ENCODE measurements around the gene VMAC.

Gene VMAC

DNA sequence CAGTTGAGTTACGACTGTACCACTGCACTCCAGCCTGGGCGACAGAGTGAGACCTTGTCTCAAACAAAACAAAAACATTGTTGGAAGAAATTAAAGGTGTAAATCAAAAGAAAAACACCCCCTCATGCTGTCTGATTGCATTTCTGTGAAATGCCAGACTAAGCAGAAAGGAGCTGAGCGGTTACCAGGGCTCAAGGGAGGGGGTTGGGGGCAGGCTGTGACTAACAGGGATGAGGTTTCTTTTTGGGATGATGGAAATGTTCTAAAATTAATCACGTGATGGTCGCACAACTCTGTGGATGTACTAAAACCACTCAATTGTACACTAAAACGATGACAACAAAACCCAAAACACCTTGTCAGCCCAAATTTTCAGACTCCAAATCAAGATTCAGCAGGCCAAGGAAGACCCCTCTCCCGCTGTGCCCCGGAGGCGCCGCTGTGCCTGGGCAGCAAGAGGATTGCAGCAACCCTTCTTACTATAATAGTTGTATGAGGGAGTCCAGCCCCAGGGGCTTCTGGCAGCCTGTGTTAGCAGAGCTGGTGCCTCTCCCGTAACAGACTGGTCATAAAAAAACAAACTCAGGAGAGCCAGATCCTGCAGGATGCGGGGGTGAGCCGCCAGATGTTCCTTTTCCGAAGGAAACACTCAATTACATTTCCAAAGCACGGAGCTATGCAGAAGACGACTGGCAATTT is 30.3 kb downstream of the VMAC start:
- no peak overlapping the region for H3K4me3 ChIP-seq
- DNase-seq (ENCODE audit: low spot score in 2 of 2), result no peak
- H3K9me3 ChIP-seq, result no peaks in the 10 kb centered on the region
- H3K36me3 ChIP-seq (replicated peaks), result peaks cover 45% of the 10 kb centered on the region
- no peaks in the 10 kb centered on the region for H3K27me3 ChIP-seq (ENCODE audit: low read depth)
- in situ Hi-C loops (cut with MboI; ENCODE audit: low sequenced_read_pairs), result no loop called here
- H3K4me1 ChIP-seq, result no peaks in the 10 kb centered on the region

DNA sequence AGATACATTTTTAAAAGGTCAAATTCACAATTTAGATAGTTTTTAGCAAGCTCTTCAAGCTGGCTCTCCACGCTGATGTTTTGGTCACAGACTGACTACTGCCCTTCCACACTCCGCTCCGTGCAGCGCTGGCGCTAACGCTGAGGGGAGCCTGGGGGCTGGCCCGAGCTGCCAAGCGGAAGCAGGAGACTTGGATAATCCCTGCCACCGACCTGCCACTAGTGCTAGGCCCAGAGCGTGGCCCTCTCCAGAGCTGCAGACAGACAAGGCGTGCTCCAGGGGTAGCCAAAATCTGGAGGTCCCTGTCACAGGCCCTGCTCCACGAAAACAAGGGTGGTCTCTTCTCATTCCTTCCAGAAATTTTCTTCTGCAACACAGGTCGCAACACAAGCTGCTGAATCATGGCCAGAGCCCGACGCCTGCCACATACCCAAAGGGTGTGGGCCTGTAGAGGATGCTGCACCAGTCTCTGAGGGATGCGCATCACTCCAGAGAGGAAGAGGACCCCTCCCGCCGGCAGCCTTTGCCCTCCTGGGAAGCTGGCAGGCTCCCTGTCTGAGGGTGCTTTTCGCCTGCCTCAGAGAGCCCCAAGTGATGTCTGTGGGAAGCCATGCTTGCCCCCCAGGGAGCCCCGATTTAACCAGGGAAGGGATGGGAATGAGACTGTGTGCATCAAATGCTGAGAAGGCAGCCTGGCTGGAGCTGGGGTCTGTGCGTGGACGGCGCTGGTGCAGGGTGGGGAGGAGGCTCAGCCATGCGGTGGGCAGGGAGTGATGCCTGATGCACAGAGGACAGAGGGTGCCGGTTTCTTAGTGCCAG is 31.0 kb downstream of the VMAC start:
- H3K9me3 ChIP-seq, result no peaks in the 10 kb centered on the region
- H3K36me3 ChIP-seq (replicated peaks), result peaks cover 44% of the 10 kb centered on the region
- no peak for DNase-seq (ENCODE audit: low spot score in 2 of 2)
- no peaks in the 10 kb centered on the region for H3K4me1 ChIP-seq
- no peak overlapping the region for H3K4me3 ChIP-seq
- H3K27me3 ChIP-seq (ENCODE audit: low read depth), result no peaks in the 10 kb centered on the region
- in situ Hi-C loops (cut with MboI; ENCODE audit: low sequenced_read_pairs), result no loop called here

DNA sequence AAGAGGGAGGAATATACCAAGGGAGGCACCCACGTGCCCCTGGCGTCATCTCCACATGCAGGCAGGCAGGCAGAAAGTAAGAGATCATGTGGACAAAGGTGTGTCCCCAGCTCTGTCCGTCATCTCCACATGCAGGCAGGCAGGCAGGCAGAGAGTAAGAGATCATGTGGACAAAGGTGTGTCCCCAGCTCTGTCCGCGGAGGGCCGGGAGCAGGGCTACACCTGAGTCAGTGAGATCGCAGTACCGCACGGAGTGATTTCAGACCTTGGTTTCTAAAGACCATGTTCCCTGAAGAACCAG is 31.6 kb downstream of the VMAC start:
- Histone ChIP-seq H3K27me3 (ENCODE audit: low read depth) (no peaks in the 10 kb centered on the region), H3K4me3 (no peak overlapping the region), H3K4me1 (no peaks in the 10 kb centered on the region), H3K9me3 (no peaks in the 10 kb centered on the region), H3K36me3 (replicated peaks) (peaks cover 44% of the 10 kb centered on the region)
- in situ Hi-C loops (cut with MboI; ENCODE audit: low sequenced_read_pairs), result no loop called here
- no peak for DNase-seq (ENCODE audit: low spot score in 2 of 2)

DNA sequence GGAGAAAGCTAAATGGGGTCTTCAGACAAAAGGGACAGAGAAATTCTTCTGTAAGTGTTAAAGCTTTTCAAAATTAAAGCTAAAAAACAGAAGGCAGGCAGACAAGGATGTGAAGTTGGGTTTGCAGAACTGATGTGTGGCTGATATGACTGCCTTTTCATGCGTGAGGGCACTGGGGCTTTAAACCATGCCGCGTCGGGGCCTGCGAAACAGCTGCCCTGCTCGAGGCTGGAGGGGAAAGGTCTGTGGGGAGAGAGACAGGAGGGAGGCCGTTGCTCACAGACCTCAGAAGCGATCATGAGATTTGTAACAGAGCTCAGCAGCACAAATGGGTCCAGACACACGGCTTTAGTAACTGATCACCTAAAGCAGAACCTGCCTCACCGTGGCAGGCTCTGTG is 32.9 kb downstream of the VMAC start:
- H3K9me3 ChIP-seq, result no peaks in the 10 kb centered on the region
- in situ Hi-C loops (cut with MboI; ENCODE audit: low sequenced_read_pairs), result no loop called here

DNA sequence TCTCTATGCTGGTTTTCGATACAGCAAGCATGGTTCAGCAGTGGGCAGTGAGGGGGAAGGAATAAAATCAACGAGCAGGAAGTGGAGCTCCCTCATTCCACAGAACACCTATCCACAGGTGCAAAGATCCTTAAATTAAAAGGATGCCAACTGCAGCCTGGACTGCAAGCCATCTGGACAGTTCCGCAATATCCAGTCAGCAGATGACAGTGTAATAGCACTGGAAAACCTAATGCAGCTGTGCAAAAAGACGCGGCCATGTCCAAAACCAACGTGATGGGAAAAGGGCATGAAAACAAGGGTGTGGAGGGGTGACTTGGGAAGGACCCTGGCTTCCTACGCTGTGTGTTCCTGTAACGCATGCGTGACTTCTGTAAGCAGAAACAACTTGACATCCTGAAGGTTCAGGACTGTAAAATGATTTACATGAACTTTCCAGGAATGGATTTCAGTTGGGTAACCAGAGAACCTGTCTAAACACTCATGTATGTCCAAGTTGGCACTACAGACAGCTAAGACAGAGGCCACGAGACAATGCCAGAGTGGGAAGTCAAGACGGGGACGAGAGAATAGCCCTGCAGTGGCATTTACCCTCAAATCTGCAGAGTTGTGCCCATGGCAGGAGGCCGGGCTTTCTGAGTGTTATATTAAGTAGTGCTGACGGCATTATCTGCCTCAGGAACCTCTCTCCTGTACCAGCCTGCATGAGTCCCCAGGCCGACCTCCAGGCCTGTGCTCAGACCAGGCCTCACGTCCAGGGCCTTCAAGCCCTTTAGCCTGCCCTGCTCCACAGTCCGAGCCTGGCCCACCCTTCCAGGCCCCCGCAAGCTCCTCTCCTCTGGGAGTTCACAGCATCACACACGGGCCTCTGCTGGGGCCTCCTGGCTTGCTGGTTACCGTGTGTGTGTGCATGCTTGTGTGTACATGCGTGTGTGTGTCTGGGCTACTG is 35.9 kb downstream of the VMAC start:
- H3K36me3 ChIP-seq (replicated peaks), result peaks cover 40% of the 10 kb centered on the region
- DNase-seq (ENCODE audit: low spot score in 2 of 2), result no peak
- H3K9me3 ChIP-seq, result no peaks in the 10 kb centered on the region
- H3K4me1 ChIP-seq, result no peaks in the 10 kb centered on the region
- in situ Hi-C loops (cut with MboI; ENCODE audit: low sequenced_read_pairs), result no loop called here
- no peaks in the 10 kb centered on the region for H3K27me3 ChIP-seq (ENCODE audit: low read depth)
- no peak overlapping the region for H3K4me3 ChIP-seq

More for the DNA sequence above, 32.9 kb downstream of the VMAC start:
- H3K4me1 ChIP-seq, result no peaks in the 10 kb centered on the region
- peaks cover 42% of the 10 kb centered on the region for H3K36me3 ChIP-seq (replicated peaks)
- no peak for DNase-seq (ENCODE audit: low spot score in 2 of 2)
- no peaks in the 10 kb centered on the region for H3K27me3 ChIP-seq (ENCODE audit: low read depth)
- no peak overlapping the region for H3K4me3 ChIP-seq

DNA sequence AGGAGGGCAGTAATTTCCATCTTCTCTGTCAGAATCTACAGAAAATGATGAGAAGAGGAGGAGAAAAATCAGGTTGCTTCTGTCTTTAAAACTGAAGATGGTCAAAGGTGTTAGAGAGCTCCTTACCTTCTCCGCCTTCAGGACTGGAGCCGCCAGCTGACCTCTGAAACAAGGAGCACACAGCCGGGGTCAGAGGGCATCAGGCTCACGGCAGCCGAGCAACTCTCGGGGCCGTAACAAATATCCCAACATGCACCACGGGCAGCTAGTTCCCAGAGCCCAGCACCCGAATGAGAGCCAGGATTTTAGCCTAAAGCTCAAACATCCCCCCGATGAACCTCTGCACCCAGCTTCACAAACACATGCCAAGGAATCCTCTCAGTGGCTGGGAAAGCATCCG is 37.0 kb downstream of the VMAC start:
- DNase-seq (ENCODE audit: low spot score in 2 of 2), result no peak
- peaks cover 36% of the 10 kb centered on the region for H3K36me3 ChIP-seq (replicated peaks)

DNA sequence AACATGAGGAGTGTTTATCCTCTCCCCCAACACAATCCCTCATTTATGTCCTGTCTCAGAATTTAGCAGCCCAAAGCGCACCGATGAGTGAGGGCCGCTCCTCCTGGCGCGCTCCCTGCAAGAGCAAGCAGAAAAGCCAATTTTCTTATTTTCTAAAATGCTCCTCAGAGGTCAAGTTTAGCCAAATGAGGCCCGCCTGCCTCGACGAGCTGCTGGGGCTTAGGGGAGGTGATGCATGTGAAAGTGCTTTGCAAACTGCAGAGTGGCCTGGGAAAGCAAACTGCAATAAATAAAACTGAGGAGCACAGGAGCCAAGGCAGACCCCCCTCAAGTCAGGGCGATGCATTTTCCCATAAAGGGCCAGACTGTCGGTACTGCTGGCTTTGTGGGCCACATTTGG is 38.4 kb downstream of the VMAC start:
- no peak for DNase-seq (ENCODE audit: low spot score in 2 of 2)
- Histone ChIP-seq H3K36me3 (replicated peaks) (peaks cover 27% of the 10 kb centered on the region), H3K9me3 (no peaks in the 10 kb centered on the region), H3K27me3 (ENCODE audit: low read depth) (no peaks in the 10 kb centered on the region), H3K4me3 (no peak overlapping the region), H3K4me1 (no peaks in the 10 kb centered on the region)
- in situ Hi-C loops (cut with MboI; ENCODE audit: low sequenced_read_pairs), result no loop called here

More for the DNA sequence above, 37.0 kb downstream of the VMAC start:
- Histone ChIP-seq H3K4me3 (no peak overlapping the region), H3K9me3 (no peaks in the 10 kb centered on the region), H3K27me3 (ENCODE audit: low read depth) (no peaks in the 10 kb centered on the region), H3K4me1 (no peaks in the 10 kb centered on the region)
- in situ Hi-C loops (cut with MboI; ENCODE audit: low sequenced_read_pairs), result no loop called here

DNA sequence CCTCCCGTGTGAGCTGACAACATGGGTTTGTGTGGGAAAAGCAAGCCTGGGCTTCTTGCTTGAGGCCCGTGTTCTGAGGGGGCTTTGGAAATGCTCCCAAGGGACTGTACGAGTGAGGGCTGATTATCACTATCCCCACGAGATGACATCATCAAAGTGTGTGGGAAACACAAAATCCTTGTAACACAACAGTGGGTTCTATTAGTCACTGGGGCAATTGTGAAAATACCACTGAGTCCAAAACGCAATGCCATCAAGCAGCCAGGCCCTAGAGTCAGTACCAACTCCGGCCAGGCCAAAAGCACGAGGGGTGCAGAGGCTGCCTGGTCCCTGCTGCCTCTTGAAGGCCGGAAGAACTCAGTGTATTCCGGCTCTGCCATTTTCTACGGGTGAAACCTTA is 39.0 kb downstream of the VMAC start:
- Histone ChIP-seq H3K36me3 (replicated peaks) (peaks cover 28% of the 10 kb centered on the region), H3K9me3 (no peaks in the 10 kb centered on the region), H3K4me1 (no peaks in the 10 kb centered on the region), H3K27me3 (ENCODE audit: low read depth) (no peaks in the 10 kb centered on the region), H3K4me3 (no peak overlapping the region)
- no peak for DNase-seq (ENCODE audit: low spot score in 2 of 2)
- in situ Hi-C loops (cut with MboI; ENCODE audit: low sequenced_read_pairs), result no loop called here

DNA sequence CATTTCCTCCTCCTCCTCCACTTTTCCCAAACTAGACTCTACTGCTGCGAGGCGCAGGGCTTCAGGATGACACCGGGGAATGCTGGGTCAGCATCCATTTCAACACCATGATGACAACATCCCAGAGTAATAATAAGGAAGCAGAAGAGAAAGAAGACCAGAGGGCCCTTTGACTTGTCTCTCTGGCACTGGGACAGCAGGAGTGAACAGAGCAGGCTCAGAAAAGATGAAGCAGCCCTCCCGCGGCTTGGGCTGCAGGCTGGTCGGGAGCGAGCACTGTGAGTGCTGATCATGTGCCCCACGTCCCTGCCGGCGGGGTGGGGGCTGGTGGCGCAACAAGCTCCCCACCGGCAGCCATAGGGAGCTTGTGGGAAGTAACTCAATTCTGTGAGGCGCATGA is 42.8 kb downstream of the VMAC start:
- Histone ChIP-seq H3K36me3 (replicated peaks) (peaks cover 15% of the 10 kb centered on the region; the same call in 1 of the 2 replicates), H3K9me3 (no peaks in the 10 kb centered on the region), H3K27me3 (ENCODE audit: low read depth) (no peaks in the 10 kb centered on the region), H3K4me1 (peaks cover 1% of the 10 kb centered on the region), H3K4me3 (no peak overlapping the region)
- in situ Hi-C loops (cut with MboI; ENCODE audit: low sequenced_read_pairs), result no loop called here
- DNase-seq (ENCODE audit: low spot score in 2 of 2), result no peak

DNA sequence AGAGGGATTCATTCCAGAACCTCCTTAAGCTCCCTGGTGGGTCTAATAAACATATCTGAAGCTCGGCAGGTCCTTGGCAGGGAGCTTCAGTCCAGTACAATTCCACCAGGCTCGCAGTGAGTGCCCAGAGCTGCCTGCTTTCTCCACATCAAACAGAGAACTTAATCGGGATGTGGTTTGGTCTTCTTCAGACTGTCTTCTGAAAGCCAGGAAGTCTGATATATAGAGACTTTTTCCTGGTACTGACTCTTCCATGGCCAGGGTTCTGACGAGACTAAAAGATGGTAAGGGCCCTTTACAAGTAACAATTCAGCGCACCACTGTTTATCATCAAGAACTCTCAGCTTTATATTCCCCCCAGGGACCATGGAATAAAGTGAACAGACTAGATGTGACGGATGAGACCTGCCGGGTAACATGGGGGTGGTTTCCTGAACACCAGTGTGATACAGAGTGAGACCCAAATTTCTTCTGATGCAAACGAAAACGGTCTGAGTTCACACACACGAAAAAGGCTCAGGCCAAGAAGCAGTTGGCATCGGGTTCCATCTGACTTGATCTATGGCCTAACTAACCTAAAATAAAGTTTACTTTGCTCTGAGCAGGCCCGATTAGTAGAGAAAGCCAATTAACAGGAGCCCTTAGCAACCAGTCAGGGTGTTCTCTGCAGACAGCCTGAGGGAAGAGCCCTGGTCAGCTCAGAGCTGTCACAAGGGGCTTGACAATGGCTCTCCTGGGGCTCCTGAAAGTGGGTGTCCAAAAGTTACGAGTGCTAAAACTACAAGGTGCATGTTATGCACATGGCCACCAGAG is 44.3 kb downstream of the VMAC start:
- in situ Hi-C loops (cut with MboI; ENCODE audit: low sequenced_read_pairs), result no loop called here
- H3K9me3 ChIP-seq, result no peaks in the 10 kb centered on the region
- peaks cover 12% of the 10 kb centered on the region; the same call in 1 of the 2 replicates for H3K36me3 ChIP-seq (replicated peaks)
- no peak for DNase-seq (ENCODE audit: low spot score in 2 of 2)
- H3K4me1 ChIP-seq, result peaks cover 17% of the 10 kb centered on the region
- H3K4me3 ChIP-seq, result no peak overlapping the region
- no peaks in the 10 kb centered on the region for H3K27me3 ChIP-seq (ENCODE audit: low read depth)

DNA sequence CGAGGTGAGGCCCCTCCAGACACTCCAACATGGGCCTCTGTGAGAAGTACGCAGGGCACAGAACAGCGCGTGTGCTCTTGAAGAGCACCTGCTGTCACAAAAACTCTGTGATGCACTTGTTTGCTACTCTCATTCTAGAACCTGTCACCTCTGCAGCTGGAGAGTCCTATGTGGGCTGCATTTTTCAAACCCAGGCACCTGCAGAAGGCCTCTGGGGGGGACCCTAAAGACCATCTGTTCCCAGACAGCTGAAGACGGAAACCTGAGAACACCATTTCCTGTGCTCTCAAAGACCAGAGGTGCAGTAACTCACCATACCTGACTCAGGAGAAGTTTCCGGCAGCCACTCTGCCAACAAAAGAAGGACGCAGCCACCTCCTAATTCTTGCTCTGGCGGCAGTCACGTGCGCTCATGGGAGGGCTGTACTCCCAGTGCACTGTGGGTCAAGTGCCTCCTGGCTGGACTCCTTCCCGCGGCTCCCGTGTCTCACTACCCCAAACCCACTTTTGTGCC is 45.2 kb downstream of the VMAC start:
- Histone ChIP-seq H3K9me3 (no peaks in the 10 kb centered on the region), H3K27me3 (ENCODE audit: low read depth) (no peaks in the 10 kb centered on the region), H3K4me1 (peaks cover 25% of the 10 kb centered on the region), H3K36me3 (replicated peaks) (peaks cover 12% of the 10 kb centered on the region; the same call in 1 of the 2 replicates), H3K4me3 (no peak overlapping the region)
- no peak for DNase-seq (ENCODE audit: low spot score in 2 of 2)
- in situ Hi-C loops (cut with MboI; ENCODE audit: low sequenced_read_pairs), result no loop called here

DNA sequence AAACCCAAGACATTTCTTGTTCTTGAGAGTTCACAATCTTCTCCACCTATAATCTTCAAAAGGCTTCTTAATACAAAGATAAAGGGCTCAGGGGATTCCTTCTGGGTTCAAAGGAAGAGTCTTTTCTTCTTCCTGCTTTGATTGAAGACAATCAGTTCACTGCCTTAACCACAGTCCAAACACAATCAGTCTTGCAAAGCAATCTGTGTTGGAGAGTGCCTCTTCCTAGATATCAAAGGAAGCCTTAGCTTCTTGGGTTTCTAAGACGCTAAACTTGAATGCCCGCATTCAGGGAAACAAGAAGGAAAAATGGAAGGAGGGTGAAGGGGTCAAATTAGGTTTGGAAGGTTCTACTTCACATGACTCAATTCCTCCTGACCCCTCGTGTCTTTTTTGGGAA is 46.1 kb downstream of the VMAC start:
- H3K9me3 ChIP-seq, result no peaks in the 10 kb centered on the region
- in situ Hi-C loops (cut with MboI; ENCODE audit: low sequenced_read_pairs), result no loop called here
- H3K4me1 ChIP-seq, result peaks cover 33% of the 10 kb centered on the region
- no peak overlapping the region for H3K4me3 ChIP-seq
- peaks cover 12% of the 10 kb centered on the region; the same call in 1 of the 2 replicates for H3K36me3 ChIP-seq (replicated peaks)
- no peak for DNase-seq (ENCODE audit: low spot score in 2 of 2)
- no peaks in the 10 kb centered on the region for H3K27me3 ChIP-seq (ENCODE audit: low read depth)

DNA sequence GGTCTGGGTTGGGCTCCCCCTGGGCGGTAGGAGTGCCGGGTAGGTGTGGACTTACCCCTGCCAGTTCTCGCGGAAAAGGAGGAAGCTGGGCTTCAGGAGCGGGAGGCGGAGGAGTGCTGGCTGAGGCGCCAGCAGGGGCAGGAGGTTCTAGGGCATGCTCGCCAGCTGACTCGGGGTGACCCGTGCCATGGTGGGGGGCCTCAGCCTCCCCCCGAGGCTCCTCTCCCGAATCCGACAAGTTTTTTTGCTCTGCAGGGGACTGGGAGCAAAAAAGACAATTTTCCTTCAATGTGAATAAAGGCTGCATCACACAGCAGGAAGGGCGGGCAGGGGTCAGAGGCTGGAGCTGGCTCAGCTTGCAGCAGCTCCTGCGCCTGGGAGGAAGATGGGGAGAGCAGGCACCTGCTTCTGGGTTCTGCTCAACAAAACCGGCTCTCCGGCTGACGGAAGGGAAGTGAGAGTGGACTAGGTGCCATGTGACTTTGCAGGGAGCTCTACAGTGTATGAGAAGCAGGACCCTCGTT is 46.7 kb downstream of the VMAC start:
- in situ Hi-C loops (cut with MboI; ENCODE audit: low sequenced_read_pairs), result no loop called here
- Histone ChIP-seq H3K36me3 (replicated peaks) (peaks cover 12% of the 10 kb centered on the region; the same call in 1 of the 2 replicates), H3K4me3 (no peak overlapping the region), H3K27me3 (ENCODE audit: low read depth) (no peaks in the 10 kb centered on the region), H3K9me3 (no peaks in the 10 kb centered on the region), H3K4me1 (peaks cover 33% of the 10 kb centered on the region)
- DNase-seq (ENCODE audit: low spot score in 2 of 2), result no peak
